ENCODE measurements around the gene NPAS3.

Gene NPAS3

GRCh38 chr14:33814010-33814409 lies 875.3 kb downstream of the NPAS3 start:
- DNase-seq, result no peak

GRCh38 chr14:33833706-33834465 lies 895.2 kb downstream of the NPAS3 start:
- DNase-seq, result no peak

- no peak for DNase-seq
Observed at GRCh38 chr14:33834466-33835260, 896.0 kb downstream of the NPAS3 start.

- no peak for DNase-seq
Observed at GRCh38 chr14:33835261-33835655, 896.6 kb downstream of the NPAS3 start.

GRCh38 chr14:33835677-33836076 lies 897.0 kb downstream of the NPAS3 start:
- DNase-seq, result no peak

- no peak for DNase-seq
Observed at GRCh38 chr14:33836203-33836899, 897.7 kb downstream of the NPAS3 start.

- no peak for DNase-seq
Observed at GRCh38 chr14:33836900-33837577, 898.4 kb downstream of the NPAS3 start.

GRCh38 chr14:33837943-33838683 lies 899.4 kb downstream of the NPAS3 start:
- no peak for DNase-seq

GRCh38 chr14:33839193-33840076 lies 900.8 kb downstream of the NPAS3 start:
- peak; percentile 67 for DNase-seq

GRCh38 chr14:33840797-33841196 lies 902.1 kb downstream of the NPAS3 start:
- DNase-seq, result no peak

- no peak for DNase-seq
Observed at GRCh38 chr14:33842299-33842698, 903.6 kb downstream of the NPAS3 start.

GRCh38 chr14:33844118-33844517 lies 905.4 kb downstream of the NPAS3 start:
- DNase-seq, result no peak

GRCh38 chr14:33846100-33846824 lies 907.6 kb downstream of the NPAS3 start:
- DNase-seq, result no peak

GRCh38 chr14:33847066-33847465 lies 908.4 kb downstream of the NPAS3 start:
- DNase-seq, result no peak

- DNase-seq, result no peak
Observed at GRCh38 chr14:33848009-33848408, 909.3 kb downstream of the NPAS3 start.

- peak; percentile 15 for DNase-seq
Observed at GRCh38 chr14:33848706-33849454, 910.2 kb downstream of the NPAS3 start.

- no peak for DNase-seq
Observed at GRCh38 chr14:33849455-33849801, 910.7 kb downstream of the NPAS3 start.

- no peak for DNase-seq
Observed at GRCh38 chr14:33850826-33851225, 912.1 kb downstream of the NPAS3 start.

GRCh38 chr14:33851366-33851765 lies 912.7 kb downstream of the NPAS3 start:
- DNase-seq, result no peak

- no peak for DNase-seq
Observed at GRCh38 chr14:33851931-33852330, 913.3 kb downstream of the NPAS3 start.
